ENCODE data around the gene RHBDD1. TPM values are rescaled to one million over a fixed set of nuclear protein-coding genes. Genes with fewer than 3 reads are reported as not detected.

RHBDD1 gene, protein sequence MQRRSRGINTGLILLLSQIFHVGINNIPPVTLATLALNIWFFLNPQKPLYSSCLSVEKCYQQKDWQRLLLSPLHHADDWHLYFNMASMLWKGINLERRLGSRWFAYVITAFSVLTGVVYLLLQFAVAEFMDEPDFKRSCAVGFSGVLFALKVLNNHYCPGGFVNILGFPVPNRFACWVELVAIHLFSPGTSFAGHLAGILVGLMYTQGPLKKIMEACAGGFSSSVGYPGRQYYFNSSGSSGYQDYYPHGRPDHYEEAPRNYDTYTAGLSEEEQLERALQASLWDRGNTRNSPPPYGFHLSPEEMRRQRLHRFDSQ
- 21.9 TPM for total RNA-seq (ENCODE audit: unreplicated experiment)
- long read RNA-seq, full-length matches to known transcripts, result 3 of 4 reads
- long read RNA-seq, partial matches to known transcripts, result 0 of 4 reads
- long read RNA-seq, other reads (novel, unspliced or antisense), result 1 of 4 reads

DNA sequence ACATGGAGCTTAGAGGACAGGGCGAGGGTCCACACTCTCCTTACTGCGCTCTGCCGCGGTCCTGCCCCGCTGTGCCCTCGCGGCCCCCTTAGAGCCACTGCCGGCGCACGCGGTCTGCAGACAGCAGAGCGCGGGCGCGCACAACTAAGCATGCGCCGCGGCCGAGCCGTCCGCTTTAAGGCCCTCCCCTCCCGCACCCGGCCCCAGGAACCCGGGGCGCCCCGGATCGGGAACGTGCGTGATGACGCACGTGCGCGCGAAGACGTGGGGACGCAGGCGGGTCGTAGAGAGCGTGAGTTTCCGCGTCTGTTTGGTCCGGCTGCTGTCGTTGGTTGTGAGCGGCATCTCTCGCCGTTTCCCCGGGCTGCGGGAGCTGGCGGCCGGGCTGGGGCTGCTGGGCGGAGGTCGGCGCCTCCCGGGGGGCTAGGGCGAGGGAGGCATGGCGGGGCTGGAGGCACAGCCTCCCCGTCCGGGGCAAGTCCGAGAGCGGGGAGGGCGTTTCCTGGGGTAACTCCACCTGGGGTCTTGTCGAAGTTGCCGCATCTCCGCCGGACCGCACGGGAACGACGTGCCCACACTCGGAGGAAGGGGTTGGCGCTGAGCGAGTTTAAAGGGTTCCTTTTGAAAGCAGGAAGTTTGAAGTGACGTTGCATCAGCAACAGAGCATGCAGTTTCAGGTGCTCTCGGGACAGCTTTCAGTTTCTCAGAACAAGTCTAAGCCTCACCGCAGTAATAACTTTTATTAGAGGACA, at the start of gene RHBDD1:
Gene RHBDD1, plus strand, starts transcription at position 259 of the 752 bp plus-strand sequence. CDS start 28,640 bp downstream, outside the sequence.
- no peak for TF ChIP-seq CTCF (IDR thresholded peaks at IDR 0.05; ENCODE audit: unreplicated experiment)
- H3K4me1 Mint-ChIP-seq (ENCODE audit: unreplicated experiment), result peaks cover 9% of the 10 kb centered on the region
- peak within 1 kb of the TSS; percentile 94 for H3K4me3 Mint-ChIP-seq (ENCODE audit: unreplicated experiment)
- H3K27me3 Mint-ChIP-seq (ENCODE audit: unreplicated experiment), result no peaks in the 10 kb centered on the region
- H3K9me3 Mint-ChIP-seq (ENCODE audit: unreplicated experiment), result no peaks in the 10 kb centered on the region
- H3K27ac Mint-ChIP-seq (ENCODE audit: unreplicated experiment), result peak within 1 kb of the TSS; percentile 97
- DNase-seq (ENCODE audit: low spot score), result peak; percentile 92
- H3K36me3 Mint-ChIP-seq (ENCODE audit: low read depth, unreplicated experiment), result no peaks in the 10 kb centered on the region

DNA sequence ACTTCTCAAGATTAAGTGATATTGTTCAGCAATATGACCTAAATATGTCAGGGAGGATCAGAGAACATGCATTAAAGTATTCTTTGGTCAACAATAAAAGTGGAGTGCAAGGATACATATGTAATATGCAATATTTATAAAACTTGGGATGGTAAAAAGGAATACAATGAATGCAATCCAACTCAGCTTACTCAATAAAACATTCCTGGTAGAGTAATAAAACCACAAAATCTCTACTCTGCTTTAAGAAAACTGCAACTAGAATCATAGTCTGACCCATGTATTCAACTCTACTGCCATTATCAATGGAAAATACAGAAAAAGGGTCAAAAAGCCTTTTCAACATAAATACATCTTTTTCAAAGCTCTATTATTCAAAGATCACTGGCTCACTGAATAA, 47.8 kb upstream of the RHBDD1 start:
- H3K27ac Mint-ChIP-seq (ENCODE audit: unreplicated experiment), result no peak overlapping the region
- H3K4me1 Mint-ChIP-seq (ENCODE audit: unreplicated experiment), result peaks cover 19% of the 10 kb centered on the region
- H3K4me3 Mint-ChIP-seq (ENCODE audit: unreplicated experiment), result no peak overlapping the region

GRCh38 chr2:226788881-226789490, 46.9 kb upstream of the RHBDD1 start:
- DNase-seq (ENCODE audit: low spot score), result no peak
- H3K9me3 Mint-ChIP-seq (ENCODE audit: unreplicated experiment), result no peaks in the 10 kb centered on the region
- H3K4me3 Mint-ChIP-seq (ENCODE audit: unreplicated experiment), result no peak overlapping the region
- no peaks in the 10 kb centered on the region for H3K27me3 Mint-ChIP-seq (ENCODE audit: unreplicated experiment)
- peaks cover 19% of the 10 kb centered on the region for H3K4me1 Mint-ChIP-seq (ENCODE audit: unreplicated experiment)
- TF ChIP-seq CTCF (IDR thresholded peaks at IDR 0.05; ENCODE audit: unreplicated experiment), result no peak
- no peak overlapping the region for H3K27ac Mint-ChIP-seq (ENCODE audit: unreplicated experiment)
- no peaks in the 10 kb centered on the region for H3K36me3 Mint-ChIP-seq (ENCODE audit: low read depth, unreplicated experiment)

More for the DNA sequence above, 47.8 kb upstream of the RHBDD1 start:
- H3K36me3 Mint-ChIP-seq (ENCODE audit: low read depth, unreplicated experiment), result no peaks in the 10 kb centered on the region
- TF ChIP-seq CTCF (IDR thresholded peaks at IDR 0.05; ENCODE audit: unreplicated experiment), result no peak
- DNase-seq (ENCODE audit: low spot score), result no peak
- H3K27me3 Mint-ChIP-seq (ENCODE audit: unreplicated experiment), result no peaks in the 10 kb centered on the region
- H3K9me3 Mint-ChIP-seq (ENCODE audit: unreplicated experiment), result no peaks in the 10 kb centered on the region

GRCh38 chr2:226790011-226790410, 45.8 kb upstream of the RHBDD1 start:
- Mint-ChIP-seq H3K27ac (ENCODE audit: unreplicated experiment) (no peak overlapping the region), H3K9me3 (ENCODE audit: unreplicated experiment) (no peaks in the 10 kb centered on the region), H3K27me3 (ENCODE audit: unreplicated experiment) (peaks cover 4% of the 10 kb centered on the region), H3K4me3 (ENCODE audit: unreplicated experiment) (no peak overlapping the region), H3K36me3 (ENCODE audit: low read depth, unreplicated experiment) (no peaks in the 10 kb centered on the region), H3K4me1 (ENCODE audit: unreplicated experiment) (peaks cover 19% of the 10 kb centered on the region)
- TF ChIP-seq CTCF (IDR thresholded peaks at IDR 0.05; ENCODE audit: unreplicated experiment), result no peak
- DNase-seq (ENCODE audit: low spot score), result no peak
